ENCODE results near the gene STX1B. TPM values are rescaled to one million over a fixed set of nuclear protein-coding genes. Genes with fewer than 3 reads are reported as not detected.

STX1B gene
- total and polyA plus RNA-seq, 4 donors: 0.09 to 1.2 (median 0.51) TPM

DNA sequence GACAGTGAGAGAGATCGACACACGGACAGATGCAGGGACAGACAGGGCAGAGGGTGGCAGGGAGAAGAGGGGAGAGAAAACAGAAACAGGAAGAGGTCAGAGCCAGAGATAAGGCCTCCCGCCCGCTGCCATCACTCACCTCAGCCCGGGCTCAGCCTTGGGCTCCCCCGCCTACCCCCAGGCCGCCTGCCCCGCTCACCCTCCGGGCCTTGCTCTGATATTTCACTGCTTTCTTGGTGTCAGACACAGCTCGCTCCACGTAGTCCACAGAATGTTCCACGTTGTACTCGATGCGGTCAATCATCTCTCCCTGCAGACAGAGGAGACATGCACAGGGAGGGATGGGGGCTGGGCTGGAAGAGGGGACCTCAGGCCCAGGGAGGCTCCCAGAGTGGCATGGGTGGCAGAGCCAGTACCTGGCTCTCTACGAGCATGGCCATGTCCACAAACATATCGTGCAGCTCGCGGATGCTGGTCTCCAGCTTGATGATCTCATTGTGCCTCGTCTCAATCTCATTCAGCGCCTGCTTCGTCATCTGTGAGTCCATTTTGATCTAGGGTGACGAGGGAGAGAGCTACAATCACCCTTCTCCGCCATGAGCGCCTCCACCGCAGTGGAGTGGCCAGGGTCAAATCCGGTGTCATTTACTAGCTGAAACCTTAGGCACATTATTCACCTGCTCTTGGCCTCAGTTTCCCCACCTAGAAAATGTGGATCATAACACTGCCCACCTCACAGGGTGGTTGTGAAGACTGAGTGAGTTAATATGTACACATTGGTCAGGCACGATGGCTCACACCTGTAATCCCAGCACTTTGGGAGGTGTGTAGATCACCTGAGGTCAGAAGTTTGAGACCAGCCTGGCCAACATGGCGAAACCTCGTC, 17.3 kb downstream of the STX1B start (continued):
- TF ChIP-seq, protein P1, sequence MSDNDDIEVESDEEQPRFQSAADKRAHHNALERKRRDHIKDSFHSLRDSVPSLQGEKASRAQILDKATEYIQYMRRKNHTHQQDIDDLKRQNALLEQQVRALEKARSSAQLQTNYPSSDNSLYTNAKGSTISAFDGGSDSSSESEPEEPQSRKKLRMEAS (IDR thresholded peaks at IDR 0.05): no peak

DNA sequence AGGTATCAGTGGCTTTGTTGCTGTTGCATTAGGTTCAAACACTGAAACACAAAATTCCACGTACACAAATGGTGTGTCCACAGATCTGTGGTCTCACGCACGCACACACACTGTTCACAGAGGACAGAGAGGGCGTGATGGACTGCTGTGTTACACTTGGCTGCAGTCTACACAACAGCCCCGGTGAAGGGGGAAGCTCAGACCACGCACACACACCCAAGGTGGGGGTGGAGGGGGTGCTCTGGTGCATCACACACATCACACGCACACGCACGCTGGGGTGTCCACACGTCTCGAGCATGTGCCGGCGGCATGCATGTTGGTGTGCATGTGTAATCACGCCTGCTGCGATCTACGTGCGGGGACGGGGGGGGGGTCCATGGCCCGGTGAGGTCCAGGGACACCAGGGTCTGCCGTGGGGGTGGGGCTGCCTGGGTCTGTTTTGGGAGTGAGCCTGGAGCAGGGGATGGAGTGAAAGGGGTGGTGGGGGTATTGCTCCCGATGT, 18.1 kb downstream of the STX1B start:
- no peak for DNase-seq (ENCODE audit: low spot score)
- Histone ChIP-seq H3K36me3 (ENCODE audit: control insufficient read depth in 4 of 4, insufficient read depth in 3 of 4, low read depth in 1 of 4, low read length in 3 of 4) (peaks cover 0 to 5% (median 0%) of the 10 kb centered on the region in 4 donors), H3K4me3 (ENCODE audit: low read depth in 1 of 3, low read length in 3 of 3) (no peak overlapping the region), H3K9me3 (ENCODE audit: control insufficient read depth in 4 of 4, low read length in 3 of 4) (no peaks in the 10 kb centered on the region), H3K27ac (ENCODE audit: low read depth in 1 of 2, low read length in 2 of 2) (no peak overlapping the region), H3K4me1 (ENCODE audit: control insufficient read depth in 4 of 4, insufficient read depth in 4 of 4, low read length in 3 of 4) (peaks cover 0 to 5% (median 1%) of the 10 kb centered on the region in 4 donors), H3K9ac (ENCODE audit: low read depth in 1 of 2, low read length in 2 of 2) (no peak overlapping the region), H3K27me3 (ENCODE audit: control insufficient read depth in 4 of 4, insufficient read depth in 4 of 4, low read length in 3 of 4) (no peaks in the 10 kb centered on the region)
- TF ChIP-seq EGR1 (IDR thresholded peaks at IDR 0.05; ENCODE audit: low read depth in 2 of 2): no peak
- no peak for TF ChIP-seq GABPA (IDR thresholded peaks at IDR 0.05 in 1 of 2, conservative IDR thresholded peaks at IDR 0.05 in 1 of 2)
- TF ChIP-seq JUND (IDR thresholded peaks at IDR 0.05): no peak
- TF ChIP-seq NR2F2 (IDR thresholded peaks at IDR 0.05): no peak
- TF ChIP-seq RAD21 (IDR thresholded peaks at IDR 0.05): no peak
- no peak for TF ChIP-seq HNF4G (IDR thresholded peaks at IDR 0.05)
- TF ChIP-seq RXRA (IDR thresholded peaks at IDR 0.05): no peak
- no peak for TF ChIP-seq HNF4A (conservative IDR thresholded peaks at IDR 0.05)
- no peak for TF ChIP-seq FOXA2 (IDR thresholded peaks at IDR 0.05)
- no peak for TF ChIP-seq SP1 (IDR thresholded peaks at IDR 0.05)
- TF ChIP-seq, protein P2, sequence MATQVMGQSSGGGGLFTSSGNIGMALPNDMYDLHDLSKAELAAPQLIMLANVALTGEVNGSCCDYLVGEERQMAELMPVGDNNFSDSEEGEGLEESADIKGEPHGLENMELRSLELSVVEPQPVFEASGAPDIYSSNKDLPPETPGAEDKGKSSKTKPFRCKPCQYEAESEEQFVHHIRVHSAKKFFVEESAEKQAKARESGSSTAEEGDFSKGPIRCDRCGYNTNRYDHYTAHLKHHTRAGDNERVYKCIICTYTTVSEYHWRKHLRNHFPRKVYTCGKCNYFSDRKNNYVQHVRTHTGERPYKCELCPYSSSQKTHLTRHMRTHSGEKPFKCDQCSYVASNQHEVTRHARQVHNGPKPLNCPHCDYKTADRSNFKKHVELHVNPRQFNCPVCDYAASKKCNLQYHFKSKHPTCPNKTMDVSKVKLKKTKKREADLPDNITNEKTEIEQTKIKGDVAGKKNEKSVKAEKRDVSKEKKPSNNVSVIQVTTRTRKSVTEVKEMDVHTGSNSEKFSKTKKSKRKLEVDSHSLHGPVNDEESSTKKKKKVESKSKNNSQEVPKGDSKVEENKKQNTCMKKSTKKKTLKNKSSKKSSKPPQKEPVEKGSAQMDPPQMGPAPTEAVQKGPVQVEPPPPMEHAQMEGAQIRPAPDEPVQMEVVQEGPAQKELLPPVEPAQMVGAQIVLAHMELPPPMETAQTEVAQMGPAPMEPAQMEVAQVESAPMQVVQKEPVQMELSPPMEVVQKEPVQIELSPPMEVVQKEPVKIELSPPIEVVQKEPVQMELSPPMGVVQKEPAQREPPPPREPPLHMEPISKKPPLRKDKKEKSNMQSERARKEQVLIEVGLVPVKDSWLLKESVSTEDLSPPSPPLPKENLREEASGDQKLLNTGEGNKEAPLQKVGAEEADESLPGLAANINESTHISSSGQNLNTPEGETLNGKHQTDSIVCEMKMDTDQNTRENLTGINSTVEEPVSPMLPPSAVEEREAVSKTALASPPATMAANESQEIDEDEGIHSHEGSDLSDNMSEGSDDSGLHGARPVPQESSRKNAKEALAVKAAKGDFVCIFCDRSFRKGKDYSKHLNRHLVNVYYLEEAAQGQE (IDR thresholded peaks at IDR 0.05): no peak
- WGBS: 92% methylated on average over 21 of the region's 21 CpGs

DNA sequence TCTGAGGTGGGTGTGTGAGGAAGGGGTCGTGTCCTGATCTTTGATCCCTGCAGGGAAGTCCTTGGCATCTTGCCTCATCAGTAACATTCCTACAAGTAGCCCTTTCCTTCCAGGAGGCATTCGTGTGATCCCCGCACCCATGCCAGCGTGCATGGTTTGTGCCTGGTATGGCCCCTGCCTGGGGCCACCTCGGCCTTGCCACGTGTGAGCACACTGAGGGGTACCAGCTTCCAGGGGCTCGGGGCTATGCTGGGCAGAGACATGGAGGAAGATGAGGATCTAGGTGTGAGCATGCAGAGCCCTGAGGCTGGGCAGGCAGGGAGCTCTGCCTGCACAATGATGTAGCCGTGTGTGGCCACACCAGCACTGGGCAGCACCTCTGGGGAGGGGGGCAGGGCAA, 19.4 kb downstream of the STX1B start:
- WGBS: 84% methylated on average over 8 of the region's 8 CpGs
- no peak overlapping the region for H3K4me3 ChIP-seq (ENCODE audit: low read depth in 1 of 3, low read length in 3 of 3)
- no peak for DNase-seq (ENCODE audit: low spot score)
- H3K27me3 ChIP-seq (ENCODE audit: control insufficient read depth in 4 of 4, insufficient read depth in 4 of 4, low read length in 3 of 4): no peaks in the 10 kb centered on the region
- no peak overlapping the region for H3K9ac ChIP-seq (ENCODE audit: low read depth in 1 of 2, low read length in 2 of 2)
- H3K27ac ChIP-seq (ENCODE audit: low read depth in 1 of 2, low read length in 2 of 2): no peak overlapping the region
- no peaks in the 10 kb centered on the region for H3K9me3 ChIP-seq (ENCODE audit: control insufficient read depth in 4 of 4, low read length in 3 of 4)
- peaks cover 5 to 11% (median 8%) of the 10 kb centered on the region in 4 donors for H3K4me1 ChIP-seq (ENCODE audit: control insufficient read depth in 4 of 4, insufficient read depth in 4 of 4, low read length in 3 of 4)
- peaks cover 0 to 5% (median 0%) of the 10 kb centered on the region in 4 donors for H3K36me3 ChIP-seq (ENCODE audit: control insufficient read depth in 4 of 4, insufficient read depth in 3 of 4, low read depth in 1 of 4, low read length in 3 of 4)
- TF ChIP-seq, protein P2 (IDR thresholded peaks at IDR 0.05): no peak
- TF ChIP-seq EGR1 (IDR thresholded peaks at IDR 0.05; ENCODE audit: low read depth in 2 of 2) (no peak), HNF4G (IDR thresholded peaks at IDR 0.05) (no peak), NR2F2 (IDR thresholded peaks at IDR 0.05) (no peak), RAD21 (IDR thresholded peaks at IDR 0.05) (no peak), JUND (IDR thresholded peaks at IDR 0.05) (no peak), HNF4A (conservative IDR thresholded peaks at IDR 0.05) (no peak), GABPA (IDR thresholded peaks at IDR 0.05 in 1 of 2, conservative IDR thresholded peaks at IDR 0.05 in 1 of 2) (no peak), RXRA (IDR thresholded peaks at IDR 0.05) (no peak), FOXA2 (IDR thresholded peaks at IDR 0.05) (no peak), FOXA1 (IDR thresholded peaks at IDR 0.05) (no peak), TAF1 (conservative IDR thresholded peaks at IDR 0.05) (no peak), SP1 (IDR thresholded peaks at IDR 0.05) (no peak)
- TF ChIP-seq, protein P3, sequence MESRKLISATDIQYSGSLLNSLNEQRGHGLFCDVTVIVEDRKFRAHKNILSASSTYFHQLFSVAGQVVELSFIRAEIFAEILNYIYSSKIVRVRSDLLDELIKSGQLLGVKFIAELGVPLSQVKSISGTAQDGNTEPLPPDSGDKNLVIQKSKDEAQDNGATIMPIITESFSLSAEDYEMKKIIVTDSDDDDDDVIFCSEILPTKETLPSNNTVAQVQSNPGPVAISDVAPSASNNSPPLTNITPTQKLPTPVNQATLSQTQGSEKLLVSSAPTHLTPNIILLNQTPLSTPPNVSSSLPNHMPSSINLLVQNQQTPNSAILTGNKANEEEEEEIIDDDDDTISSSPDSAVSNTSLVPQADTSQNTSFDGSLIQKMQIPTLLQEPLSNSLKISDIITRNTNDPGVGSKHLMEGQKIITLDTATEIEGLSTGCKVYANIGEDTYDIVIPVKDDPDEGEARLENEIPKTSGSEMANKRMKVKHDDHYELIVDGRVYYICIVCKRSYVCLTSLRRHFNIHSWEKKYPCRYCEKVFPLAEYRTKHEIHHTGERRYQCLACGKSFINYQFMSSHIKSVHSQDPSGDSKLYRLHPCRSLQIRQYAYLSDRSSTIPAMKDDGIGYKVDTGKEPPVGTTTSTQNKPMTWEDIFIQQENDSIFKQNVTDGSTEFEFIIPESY (IDR thresholded peaks at IDR 0.05): no peak
- TF ChIP-seq, protein P1 (IDR thresholded peaks at IDR 0.05): no peak
- TF ChIP-seq, protein P4, sequence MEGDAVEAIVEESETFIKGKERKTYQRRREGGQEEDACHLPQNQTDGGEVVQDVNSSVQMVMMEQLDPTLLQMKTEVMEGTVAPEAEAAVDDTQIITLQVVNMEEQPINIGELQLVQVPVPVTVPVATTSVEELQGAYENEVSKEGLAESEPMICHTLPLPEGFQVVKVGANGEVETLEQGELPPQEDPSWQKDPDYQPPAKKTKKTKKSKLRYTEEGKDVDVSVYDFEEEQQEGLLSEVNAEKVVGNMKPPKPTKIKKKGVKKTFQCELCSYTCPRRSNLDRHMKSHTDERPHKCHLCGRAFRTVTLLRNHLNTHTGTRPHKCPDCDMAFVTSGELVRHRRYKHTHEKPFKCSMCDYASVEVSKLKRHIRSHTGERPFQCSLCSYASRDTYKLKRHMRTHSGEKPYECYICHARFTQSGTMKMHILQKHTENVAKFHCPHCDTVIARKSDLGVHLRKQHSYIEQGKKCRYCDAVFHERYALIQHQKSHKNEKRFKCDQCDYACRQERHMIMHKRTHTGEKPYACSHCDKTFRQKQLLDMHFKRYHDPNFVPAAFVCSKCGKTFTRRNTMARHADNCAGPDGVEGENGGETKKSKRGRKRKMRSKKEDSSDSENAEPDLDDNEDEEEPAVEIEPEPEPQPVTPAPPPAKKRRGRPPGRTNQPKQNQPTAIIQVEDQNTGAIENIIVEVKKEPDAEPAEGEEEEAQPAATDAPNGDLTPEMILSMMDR (IDR thresholded peaks at IDR 0.05; ENCODE audit: low read depth, low read length, missing input control): no peak
